ENCODE measurements around the gene CAMK1D.

- TF ChIP-seq CTCF (optimal IDR thresholded peaks at IDR 0.05 in 1 of 3, IDR thresholded peaks at IDR 0.05 in 1 of 3, conservative IDR thresholded peaks at IDR 0.05 in 1 of 3; ENCODE audit: extremely low read depth in 1 of 3, insufficient read depth in 2 of 3, low read length in 3 of 3) (peak in 2 of 3 experiments; percentile 19 to 28), EZH2 (IDR thresholded peaks at IDR 0.05; ENCODE audit: low read length) (no peak)
Observed at GRCh38 chr10:12348870-12349628, at the start of gene CAMK1D.

Measured in keratinocyte (primary cell).